Adrenal gland (tissue), 5 donors: Measurements from ENCODE around the gene MOV10.

ENCODE experiments used
- CTCF ChIP-seq, 6 experiments: fragments of 450-650 bp in 4 of 6; fragments of 200-600 bp in 2 of 6; sonication (generic) in 1 of 6; IDR thresholded peaks; 1 replicate in 5 of 6; 2 replicates in 1 of 6; pipeline versions ENCODE4 v1.5.1 to v1.8.0; 2016 to 2021; ENCODE audit warnings: antibody characterized with exemption in 6 of 6, mild to moderate bottlenecking in 2 of 6, moderate library complexity in 1 of 6
- POLR2A ChIP-seq, 2 donors: fragments of 450-650 bp; IDR thresholded peaks; one replicate each; pipeline ENCODE4 v1.6.1; 2017; ENCODE audit warnings: antibody characterized with exemption in 2 of 2, mild to moderate bottlenecking in 2 of 2, moderate library complexity in 1 of 2
- donor health status: DM: no; HTN: no; CAD: no.

- TF ChIP-seq CTCF (IDR thresholded peaks at IDR 0.05) (no peak), POLR2A (IDR thresholded peaks at IDR 0.05) (no peak)
These were observed 37.7 kb upstream of the MOV10 start for GRCh38 chr1:112636597-112637253.
